GM19043 (cell line): ENCODE data around the gene CD72.

Experiments used
- ATAC-seq: cut with Tn5 transposase; IDR thresholded peaks from one replicate; pipeline ENCODE4 v1.9.1; 2021; ENCODE audit warnings: low read depth; ENCODE audit not compliant: unreplicated experiment

Gene CD72

DNA sequence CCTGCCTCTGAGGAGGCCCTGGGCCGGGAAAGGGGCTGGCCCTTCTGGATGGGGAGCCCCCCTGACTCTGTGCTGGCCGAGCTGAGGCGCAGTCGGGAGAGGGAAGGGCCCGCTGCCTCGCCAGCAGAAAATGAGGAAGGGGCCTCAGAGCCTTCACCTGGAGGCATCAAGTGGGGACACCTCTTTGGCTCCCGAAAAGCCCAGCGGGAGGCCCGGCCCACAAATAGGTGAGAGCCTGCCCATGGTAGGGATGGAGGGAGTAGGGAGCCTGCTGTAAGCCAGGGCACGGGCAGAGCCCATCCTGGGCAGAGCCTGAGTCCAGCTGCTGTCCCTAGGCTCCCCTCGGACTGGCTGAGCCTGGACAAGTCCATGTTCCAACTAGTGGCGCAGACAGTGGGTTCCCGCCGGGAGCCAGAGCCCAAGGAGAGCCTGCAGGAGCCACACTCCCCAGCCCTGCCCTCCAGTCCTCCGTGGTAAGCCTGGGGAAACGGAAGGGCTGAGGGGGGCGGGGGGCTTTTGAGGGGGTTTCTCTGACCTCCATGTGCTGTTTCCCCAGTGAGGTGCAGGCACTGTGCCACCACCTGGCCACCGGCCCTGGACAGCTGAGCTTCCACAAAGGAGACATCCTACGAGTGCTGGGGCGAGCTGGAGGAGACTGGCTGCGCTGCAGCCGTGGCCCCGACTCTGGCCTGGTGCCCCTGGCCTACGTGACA is 57.4 kb downstream of the CD72 start:
- ATAC-seq: no peak
